Fibroblast of lung (primary cell): ENCODE data around the gene HHAT.

Experiments used
- CTCF ChIP-seq, 2 donors: IDR thresholded peaks in 1 of 2; conservative IDR thresholded peaks in 1 of 2; 1 replicate in 1 of 2; 2 replicates in 1 of 2; pipeline ENCODE4 v1.5.1; 2011 to 2012; ENCODE audit warnings: low read length in 2 of 2, control low read depth in 1 of 2, inconsistent platforms in 1 of 2, low read depth in 1 of 2, mild to moderate bottlenecking in 1 of 2
- EZH2 ChIP-seq: IDR thresholded peaks from 2 replicates; pipeline ENCODE4 v1.5.1; 2012; ENCODE audit warnings: low read length, control low read depth, mild to moderate bottlenecking; ENCODE audit errors: missing control alignments

- TF ChIP-seq CTCF (conservative IDR thresholded peaks at IDR 0.05 in 1 of 2, IDR thresholded peaks at IDR 0.05 in 1 of 2; ENCODE audit: low read depth in 1 of 2, low read length in 2 of 2), result no peak
- TF ChIP-seq EZH2, result no peak
Observed at GRCh38 chr1:210684466-210685294, 356.0 kb downstream of the HHAT start.
